NCI-H2227 (cell line): Measurements from ENCODE around the gene SLC34A1.
A peak's percentile ranks its signal among the peaks of the same experiment; 100 is the strongest.
"Not testable (repeated sequence)": the region's sequence is repeated elsewhere in the genome, so short reads cannot be mapped to it uniquely, and the experiment has no call there.

ENCODE experiments used
- DNase-seq: peaks from one replicate; lab custom pipeline; 2025; ENCODE audit not compliant: unreplicated experiment; lab: John Stamatoyannopoulos, UW

SLC34A1 gene

DNA sequence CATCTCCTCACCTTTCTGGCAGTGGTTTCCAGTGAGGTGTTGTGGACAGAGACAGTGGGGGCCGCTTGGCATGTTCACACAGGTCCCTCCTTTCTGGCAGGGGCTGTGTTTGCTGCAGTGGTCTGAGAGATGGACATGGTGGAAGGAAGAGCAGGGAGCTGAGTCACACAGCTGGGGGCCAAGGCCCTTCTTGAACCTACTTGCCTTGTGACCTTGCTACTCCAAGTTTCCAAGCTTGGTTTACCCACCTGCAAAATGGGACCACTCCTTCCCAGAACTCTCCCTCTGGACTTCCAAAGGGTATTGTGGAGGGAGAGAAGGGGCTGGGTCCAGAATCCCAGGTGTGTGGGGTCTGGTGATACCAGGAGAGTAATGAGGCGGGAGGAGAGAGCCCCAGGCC is 21.1 kb downstream of the SLC34A1 start:
- no peak for DNase-seq

DNA sequence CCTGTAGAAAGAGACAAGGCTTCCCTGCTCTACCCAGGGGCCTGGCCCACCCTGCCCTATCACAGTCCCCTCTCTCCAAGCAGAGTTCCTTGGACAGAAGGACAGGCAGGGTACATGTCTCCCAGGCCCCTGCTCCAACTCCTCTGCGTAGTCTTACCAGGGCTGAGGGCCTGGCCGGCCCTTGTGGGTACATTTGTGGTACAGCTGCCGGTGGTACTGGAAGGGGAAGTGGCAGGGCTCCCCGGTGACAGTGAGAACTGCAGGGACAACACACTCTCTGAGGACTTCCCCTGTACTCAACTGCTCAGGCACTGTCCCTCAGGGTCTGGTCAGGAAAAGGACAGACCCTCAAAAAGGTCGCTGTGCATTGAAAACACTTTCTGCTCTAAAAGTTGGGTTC is 21.6 kb downstream of the SLC34A1 start:
- DNase-seq: no peak

DNA sequence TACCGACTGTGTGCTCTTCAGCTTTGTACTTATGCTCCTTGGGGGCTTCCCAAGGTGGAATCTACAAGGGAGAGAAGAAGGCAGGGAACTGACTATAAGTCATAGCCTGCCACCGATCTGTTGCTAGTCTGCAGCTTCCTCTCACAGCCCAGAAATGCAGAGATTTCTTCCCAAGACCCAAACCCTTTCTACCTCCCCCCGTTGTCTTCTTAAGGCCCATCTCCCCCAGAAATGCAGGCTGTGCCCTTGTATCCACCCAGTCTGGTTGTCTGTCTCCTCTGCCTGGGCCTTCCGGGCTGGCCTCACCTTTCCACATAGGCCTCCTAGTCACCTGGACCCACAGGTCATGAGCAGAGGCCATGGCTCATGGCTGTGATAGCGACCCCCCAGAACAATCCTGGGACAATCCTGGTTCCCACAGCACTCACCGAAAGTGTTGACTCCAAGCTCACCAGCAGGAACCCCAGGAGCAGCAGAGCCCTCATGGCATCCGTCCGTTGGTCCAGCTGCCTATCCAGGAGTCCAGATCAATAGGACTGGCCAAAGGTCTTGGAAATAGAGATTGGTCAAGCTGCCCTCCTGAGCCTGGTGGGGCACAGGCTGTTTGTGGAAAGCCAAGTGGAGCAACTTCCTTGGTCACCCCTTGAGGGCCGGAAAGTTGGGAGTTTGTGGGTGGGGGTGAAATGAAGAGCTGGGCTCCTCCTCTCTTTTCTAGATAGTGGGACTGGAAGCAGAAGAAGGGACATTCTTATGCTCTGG is 25.0 kb downstream of the SLC34A1 start, which contains the start of gene F12:
Gene F12, minus strand, starts transcription at position 522 of the 759 bp plus-strand sequence. Its CDS starts 37 bp downstream, at position 485.
- no peak for DNase-seq

DNA sequence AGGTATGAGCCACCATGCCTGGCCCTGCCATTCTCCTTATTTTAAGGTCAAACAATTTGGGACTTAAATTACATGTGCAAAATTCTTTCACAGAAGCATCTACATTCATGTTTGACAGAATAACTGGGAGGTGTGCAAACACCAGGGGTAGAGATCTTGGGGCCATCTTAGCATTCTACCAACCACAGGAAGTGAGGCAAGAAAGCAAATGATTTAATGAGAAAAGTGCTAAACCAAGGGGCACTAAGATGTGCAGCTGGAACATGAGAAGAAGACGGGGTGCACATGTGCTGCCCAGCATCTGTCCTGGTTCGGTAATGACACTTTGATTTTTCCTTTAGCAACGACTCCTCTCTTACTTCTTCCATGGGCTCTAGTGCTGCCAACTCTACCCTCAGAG is 26.3 kb downstream of the SLC34A1 start:
- no peak for DNase-seq

DNA sequence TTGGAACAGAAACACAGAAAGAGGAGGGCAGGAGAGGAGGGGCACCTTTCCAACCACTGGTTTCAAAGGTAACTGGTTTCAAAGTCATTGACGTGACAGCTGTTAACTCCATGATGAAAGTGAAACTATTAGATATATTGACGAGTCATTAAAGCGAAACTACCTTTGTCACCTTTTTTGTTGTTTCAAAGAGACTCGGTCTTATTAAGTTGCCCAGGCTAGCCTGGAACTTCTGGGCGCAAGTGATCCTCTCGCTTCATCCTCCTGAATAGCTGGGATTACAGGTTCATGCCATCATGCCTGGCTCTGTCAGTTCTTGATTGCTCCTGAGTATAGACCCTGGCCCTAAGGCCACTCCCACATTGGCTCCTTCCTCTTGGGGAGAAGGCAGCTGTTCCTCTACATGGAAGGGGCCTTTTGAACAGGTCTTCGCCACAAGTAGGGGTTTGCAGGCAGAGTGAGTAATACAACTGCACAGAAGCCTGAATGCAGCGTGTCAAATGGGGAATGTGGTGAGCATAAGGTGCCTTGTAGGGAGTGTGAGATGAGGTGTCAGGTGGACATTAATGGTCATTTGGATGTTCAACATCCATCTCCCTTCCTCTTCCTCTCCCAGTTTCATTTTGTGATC is 28.5 kb downstream of the SLC34A1 start:
- no peak for DNase-seq

DNA sequence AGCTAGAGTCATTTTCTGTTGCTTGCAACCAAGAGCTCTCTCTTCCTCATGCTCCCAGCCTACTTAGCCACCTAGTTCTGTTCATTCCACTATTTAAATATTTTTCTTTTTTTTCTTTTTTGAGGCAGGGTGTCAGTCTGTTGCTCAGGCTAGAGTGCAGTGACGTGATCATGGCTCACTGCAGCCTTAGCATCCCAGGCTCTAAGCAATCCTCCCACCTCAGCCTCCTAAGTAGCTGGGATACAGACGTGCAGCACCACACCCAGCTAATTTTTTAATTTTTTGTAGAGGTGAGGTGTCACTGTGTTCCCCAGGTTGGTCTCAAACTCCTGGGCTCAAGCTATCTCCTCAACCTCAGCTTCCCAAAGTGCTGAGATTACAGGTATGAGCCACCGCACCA is 30.2 kb downstream of the SLC34A1 start:
- no peak for DNase-seq

DNA sequence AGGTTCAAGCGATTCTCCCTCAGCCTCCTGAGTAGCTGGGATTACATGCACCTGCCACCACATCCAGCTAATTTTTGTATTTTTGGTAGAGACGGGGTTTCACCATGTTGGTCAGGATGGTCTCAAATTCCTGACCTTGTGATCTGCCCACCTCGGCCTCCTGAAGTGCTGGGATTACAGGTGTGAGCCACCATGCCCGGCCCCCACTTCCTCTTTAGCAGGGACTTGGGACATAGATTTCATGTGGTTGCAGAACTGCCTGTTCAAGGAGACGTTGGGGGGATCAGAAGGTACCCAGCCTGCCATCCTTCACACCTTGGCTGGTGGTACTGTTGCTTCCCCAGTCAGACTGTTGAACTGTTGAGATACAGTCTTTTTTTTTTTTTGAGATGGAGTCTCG is 32.8 kb downstream of the SLC34A1 start:
- DNase-seq: not testable (repeated sequence)

DNA sequence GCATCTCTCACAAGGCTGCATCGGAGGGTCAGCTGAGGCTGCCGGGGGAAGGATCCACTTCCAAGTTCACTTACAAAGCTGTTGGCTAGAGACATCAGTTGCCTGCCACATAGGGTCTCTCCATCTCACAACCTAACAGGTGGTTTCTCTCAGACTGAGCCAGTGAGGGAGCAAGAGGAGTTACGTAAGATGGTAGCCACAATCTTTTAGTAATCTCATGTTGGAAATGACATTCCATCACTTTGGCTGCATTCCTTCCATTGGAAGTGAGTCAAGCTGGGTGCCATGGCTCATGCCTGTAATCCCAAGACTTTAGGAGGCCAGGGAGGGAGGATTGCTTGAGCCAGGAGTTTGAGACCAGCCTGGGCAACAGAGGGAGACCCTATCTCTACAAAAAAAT is 34.8 kb downstream of the SLC34A1 start:
- DNase-seq: no peak

DNA sequence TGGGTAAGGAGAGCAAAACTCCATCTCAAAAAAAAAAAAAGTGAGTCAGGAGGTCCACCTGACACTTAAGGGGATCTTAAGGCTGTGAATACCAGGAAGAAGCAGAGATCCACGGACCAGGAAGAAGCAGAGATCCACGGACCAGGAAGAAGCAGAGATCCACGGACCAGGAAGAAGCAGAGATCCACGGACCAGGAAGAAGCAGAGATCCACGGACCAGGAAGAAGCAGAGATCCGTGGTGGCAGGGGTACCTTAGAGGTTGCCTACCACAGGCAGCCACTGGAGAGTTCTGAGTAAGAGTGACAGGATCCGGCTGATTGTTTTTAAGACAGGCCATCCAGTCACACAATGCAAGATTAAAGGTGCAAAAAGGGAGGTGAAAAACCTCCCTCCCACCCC is 36.2 kb downstream of the SLC34A1 start:
- not testable (repeated sequence) for DNase-seq

DNA sequence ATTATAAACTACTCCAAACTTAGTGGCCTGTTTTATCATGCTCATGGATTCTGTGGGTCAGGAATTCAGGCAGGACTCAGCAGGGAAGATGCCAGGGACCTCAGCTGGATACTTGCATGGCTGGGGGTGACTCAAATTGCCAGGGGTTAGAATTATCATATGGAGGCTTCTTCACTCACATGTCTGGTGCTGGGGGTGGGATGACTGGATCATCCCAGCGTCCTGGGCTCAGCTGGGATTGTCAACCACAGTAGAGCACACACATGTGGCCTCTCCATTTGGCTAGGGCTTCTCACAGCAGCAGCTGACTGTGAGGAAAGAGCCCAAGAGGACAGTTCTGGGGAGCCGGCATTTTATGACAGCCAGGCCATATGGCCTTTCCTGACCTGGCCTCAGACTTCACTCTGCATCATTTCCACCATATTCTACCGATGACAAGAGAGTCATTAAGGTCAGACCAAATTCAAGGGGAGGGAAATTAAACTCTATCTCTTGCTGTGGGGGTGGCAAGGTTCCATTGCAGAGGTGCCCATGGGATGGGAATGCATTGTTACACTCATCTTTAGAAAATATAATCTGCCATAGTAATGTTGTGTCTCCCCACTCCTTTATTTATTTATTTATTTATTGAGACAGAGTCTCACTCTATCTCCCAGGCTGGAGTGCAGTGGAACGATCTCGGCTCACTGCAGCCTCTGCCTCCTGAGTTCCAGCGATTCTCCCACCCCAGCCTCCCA is 37.0 kb downstream of the SLC34A1 start:
- peak; percentile 10 for DNase-seq

DNA sequence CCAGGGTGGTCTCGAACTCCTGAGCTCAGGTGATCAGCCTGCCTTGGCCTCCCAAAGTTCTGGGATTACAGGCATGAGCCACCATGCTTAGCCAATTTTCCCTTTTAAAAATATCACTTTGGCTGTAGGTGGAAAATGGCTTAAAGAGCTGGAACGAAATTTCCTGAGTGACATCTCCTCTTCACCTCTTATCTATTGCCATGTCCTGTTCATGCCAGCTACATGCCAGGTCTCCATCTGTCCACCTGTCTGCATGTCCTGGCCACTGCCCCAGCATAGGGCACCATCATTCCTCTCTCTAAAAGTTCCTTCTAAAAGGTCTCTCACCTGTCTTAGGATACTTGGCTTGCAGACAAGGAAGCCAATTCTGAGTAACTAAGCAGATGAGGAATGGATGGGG is 39.4 kb downstream of the SLC34A1 start:
- DNase-seq: no peak

DNA sequence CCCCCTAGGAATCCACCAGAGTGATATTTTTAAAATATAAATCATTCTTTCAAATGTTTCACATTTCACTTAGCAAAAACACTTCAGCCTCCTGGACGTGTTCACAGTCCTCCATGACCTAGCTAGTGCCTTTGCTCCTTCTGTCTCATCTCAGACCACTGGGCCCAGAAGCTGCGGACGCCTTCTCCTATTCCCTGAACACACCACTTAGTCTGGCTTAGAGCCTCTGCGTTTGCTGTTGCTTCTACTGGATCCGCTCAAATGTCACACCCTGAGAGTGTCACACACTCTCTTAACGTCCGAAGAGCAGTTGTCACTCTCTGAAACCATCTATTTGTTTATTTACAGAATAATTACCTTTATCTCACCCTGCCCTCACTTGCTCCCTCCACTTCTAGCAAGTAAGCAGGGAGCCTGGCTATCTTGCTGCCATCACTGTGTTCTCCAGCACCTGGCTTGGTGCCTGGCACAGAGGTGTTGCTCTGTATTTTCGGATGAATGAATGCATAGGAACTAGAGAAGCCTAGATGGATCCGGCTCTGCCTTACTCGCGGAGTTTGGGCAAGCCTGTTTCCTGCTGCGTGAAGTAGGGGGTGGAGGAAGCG is 41.1 kb downstream of the SLC34A1 start:
- no peak for DNase-seq

DNA sequence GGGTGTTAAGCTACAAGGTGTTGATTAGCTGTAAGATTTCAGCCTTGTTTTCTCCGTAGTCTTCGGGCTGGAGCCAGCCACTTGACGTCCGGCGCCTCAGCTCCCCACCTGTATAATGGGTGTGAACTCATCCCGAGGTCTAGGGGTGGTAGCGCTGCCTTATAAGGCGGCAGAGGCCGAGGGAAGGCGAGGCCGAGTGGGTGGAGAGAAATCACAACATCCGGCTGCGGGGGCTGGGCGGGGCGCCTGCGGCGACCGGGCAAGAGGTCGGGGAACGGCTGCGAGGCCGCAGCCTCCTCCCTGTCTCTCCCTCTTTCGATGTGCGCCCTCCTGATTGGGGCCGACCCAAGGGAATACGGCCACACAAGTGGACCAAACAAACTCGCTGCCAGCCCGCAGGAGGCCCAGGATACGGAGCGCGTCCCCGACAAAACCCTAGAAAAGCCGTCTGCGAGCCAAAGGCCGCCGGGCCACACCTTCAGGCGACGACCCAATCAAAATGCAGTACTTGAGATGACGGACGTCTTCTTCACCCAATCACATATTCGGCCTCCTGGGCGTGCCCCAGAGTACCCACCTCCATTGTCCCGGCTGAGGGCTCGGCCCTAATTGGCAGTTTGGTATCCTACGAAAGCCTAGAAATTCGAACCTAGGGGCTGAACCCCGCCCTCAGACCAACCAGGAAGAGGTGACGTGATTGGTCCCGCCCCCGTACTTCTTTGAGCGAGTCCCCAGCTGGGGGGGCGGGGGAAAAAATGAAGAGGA is 41.7 kb downstream of the SLC34A1 start:
- DNase-seq: peak; percentile 99

DNA sequence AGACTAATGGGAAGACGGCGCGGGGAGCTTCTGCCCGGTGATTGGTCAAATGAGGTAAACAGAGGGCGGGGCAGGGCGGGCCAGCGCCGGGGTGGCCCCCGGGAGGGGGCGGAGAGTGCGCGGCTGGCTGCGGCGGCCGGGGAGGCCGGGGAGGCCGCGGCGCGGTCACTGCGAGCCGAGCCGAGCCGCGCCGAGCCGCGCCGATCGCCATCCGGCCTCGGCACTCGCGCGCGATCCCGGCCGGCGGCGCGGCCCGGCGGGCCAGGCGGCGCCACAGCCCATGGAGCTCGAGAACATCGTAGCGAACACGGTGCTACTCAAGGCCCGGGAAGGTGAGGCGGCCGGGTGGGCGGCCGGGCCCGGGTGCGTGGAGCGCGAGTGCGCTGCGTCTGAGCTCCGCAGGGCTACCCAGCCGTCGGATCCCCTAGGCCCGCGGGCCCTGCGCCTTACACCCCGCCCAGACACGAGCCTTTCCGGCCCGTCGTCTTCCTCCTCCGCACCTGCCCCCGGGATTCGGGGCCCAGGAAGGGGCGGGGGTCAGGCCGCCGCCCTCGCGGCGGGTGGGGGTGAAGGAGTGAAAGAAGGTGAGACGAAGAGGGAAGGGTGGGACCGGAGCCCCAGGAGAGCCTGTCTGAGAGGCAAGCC is 42.5 kb downstream of the SLC34A1 start, which contains the start of gene GRK6:
Gene GRK6, plus strand, starts transcription at position 111 of the 645 bp plus-strand sequence. Its CDS starts 170 bp downstream, at position 281.
- DNase-seq: peak; percentile 58

DNA sequence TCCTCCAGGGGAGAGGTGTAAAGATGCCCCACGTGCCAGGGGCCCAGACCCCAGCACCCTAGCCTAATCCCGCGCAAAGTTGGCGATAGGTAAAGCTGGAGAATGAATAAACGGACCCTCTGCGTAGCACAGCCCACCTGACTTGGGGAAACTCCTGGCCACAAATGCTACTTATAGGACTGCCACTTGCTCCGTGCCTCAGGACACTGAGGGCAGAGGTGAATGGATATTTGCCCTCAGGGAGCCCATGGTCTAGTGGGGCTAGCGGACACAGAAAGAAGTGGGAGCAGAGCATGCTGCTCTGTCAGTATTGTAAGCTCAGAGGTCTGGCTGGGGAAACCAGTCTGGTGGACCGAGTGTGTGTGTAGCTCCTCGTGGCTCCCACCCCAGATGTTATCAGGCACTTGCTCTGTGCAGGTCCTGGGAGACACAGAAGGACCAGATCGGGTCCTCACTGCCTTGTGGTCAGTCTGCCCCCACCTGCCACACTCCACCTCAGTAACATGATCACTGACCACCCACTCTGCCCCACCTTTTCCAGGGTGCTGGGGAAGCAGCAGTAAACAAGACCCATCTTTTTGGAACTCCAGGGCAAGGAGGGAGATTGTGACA is 43.1 kb downstream of the SLC34A1 start:
- no peak for DNase-seq

DNA sequence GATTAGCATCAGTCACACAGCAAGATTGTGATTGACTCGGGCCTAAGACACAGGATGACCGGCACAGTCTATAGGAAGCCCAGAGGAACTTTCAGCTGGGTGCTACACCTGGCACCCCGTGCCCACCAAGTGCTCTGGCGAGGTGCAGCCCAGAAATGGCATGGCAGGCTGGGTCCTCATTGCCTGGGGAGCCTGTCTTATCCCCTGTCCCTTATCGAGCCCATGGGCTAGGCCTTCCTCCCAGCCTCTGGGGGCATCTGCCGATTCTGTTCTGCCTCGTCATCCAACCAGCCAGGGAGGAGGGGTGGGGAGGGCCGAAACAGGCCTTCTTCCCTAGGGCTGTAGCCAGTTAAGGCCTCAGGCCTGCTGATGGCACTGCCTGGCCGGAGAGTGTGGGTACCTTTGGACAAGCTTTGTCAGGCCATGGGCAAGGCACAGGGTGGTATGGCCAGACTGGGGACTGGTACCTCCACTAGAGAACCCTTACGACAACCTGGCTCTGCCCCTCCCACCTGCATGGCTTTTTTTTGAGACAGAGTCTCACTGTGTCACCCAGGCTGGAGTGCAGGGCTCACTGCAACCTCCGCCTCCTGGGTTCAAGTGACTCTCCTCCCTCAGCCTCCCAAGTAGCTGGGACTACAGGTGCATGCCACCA is 43.8 kb downstream of the SLC34A1 start:
- no peak for DNase-seq

DNA sequence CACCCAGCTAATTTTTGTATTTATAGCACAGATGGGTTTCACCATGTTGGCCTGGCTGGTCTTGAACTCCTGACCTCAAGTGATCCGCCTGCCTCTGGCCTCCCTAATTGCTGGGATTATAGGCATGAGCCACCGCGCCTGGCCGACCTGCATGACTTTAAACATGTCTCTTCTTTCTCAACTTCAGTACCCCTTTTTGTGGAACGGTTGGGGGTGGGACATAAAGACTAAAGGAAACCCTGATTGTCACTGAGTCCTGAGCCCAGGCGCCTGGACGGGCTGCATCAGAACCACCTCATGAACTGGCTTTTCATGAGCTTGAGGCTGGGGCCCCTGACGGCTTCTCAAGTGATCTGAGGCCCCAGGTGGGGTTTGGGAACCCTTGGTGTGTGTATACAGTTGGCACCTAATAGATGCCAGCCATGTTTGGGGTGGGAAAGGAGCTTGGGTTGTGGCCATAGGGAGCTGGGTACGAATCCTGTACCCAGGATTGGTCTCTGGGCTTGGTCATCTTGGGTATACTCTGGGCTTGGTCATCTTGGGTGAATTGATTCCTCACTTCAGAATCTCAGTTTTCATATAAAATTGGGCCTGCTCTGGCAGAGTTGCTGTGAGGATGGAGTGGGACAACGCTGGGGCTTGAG is 44.5 kb downstream of the SLC34A1 start:
- no peak for DNase-seq

DNA sequence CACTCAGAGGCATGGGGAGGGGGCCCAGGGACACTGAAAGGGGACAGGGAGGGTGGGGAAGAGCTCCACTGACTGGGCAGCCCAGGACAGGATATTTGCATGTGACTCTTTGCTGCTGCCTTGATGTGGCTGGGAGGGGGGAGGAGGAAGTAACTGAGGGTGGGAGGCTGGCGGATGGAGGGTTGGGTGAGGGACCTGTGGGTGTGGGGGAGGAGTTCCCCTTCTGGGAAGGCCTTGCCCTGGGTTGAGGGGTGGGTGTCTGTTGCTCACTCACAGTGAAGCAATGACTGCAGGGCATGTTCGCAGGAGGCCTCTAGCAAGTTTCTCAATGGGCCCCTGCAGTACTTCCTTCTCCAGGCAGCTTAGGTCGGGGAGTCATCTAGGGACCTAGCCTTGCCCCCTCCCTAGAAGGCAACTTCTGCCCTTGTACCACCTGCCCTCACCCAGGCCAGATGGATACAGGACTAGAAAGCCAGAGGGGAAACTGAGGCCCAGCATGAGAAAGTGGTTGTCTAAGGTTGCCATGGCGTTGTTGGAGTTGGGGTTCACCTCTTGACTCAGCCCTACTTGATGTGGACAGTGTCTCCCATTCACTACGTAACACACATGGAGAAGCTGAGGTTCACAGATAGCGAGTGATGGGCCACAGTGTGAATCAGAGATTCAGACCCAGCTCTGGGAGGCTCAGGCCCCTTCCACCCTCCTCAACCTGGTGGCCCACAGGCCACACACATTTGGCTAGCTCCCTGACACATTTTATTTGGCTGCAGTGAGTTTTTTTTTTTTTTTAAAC is 45.2 kb downstream of the SLC34A1 start:
- no peak for DNase-seq
